Measurements from ENCODE around the gene ERGIC1.

The ERGIC1 gene

DNA sequence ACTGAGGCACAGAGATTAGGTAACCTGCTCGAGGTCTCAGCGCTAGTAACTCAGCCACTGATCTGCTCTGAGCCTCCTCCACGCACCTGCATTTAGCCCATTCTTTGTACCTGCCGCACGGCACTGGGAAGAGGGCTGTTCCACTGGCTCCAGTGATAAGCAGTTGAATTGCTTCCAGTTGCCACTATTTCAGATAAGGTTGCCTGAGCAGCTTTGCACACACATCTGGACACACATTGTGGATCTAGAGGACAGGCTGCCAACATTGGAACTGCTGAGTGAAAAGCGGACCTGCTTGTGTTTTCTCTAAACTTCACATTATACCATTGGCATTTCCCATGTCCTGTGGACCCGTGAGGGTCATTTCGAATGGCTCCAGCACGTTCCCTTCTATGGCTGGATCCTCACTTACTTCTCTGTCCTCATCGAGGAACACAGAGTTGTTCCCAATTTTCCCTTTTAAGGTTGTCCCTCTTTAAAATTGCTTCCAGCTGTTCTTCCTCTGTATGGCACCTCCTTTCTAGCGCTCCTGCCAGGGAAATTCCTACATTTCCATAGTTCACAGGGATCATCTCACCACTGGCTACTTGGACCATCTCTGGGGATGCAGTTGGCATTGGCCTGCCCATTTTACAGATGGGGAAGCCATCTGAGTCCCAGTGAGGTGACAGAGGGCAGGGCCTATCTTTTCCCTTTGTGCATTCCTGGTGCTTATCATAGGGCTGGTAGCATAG, 79.2 kb downstream of the ERGIC1 start:
- CTCF ChIA-PET = no interaction called here
- no peak for DNase-seq (ENCODE audit: extremely low spot score)
- POLR2A ChIA-PET = no interaction called here
- TF ChIP-seq FOXM1 (IDR thresholded peaks at IDR 0.05; ENCODE audit: borderline replicate concordance) (no peak), FOXA1 (IDR thresholded peaks at IDR 0.05) (no peak), SUZ12 (IDR thresholded peaks at IDR 0.05) (no peak), L3MBTL2 (conservative IDR thresholded peaks at IDR 0.05) (no peak), ELF4 (IDR thresholded peaks at IDR 0.05) (no peak), SP1 (IDR thresholded peaks at IDR 0.05) (no peak), TARDBP (IDR thresholded peaks at IDR 0.05) (no peak), ARNT (IDR thresholded peaks at IDR 0.05) (no peak), LEF1 (IDR thresholded peaks at IDR 0.05; ENCODE audit: borderline replicate concordance) (no peak)

DNA sequence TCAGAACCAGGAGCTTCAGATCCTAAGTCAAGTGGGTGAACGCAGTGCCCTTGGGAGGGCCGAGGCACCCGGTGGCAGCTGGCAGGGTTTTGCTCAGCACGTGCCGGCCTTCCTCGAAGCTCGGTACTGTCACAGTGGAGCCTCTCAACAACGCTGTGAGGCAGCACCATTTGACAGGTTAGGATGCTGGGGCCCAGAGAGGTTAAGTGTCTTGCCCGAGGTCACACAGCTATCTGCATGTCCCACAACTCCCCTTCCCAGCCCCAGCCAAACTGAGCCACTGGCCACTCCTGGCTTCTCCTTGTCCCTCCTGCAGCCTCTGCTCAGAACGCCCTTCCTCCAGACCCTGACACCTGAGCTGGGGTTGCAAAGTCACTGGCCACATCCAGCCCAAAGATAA, 81.5 kb downstream of the ERGIC1 start:
- POLR2A ChIA-PET = interaction anchor here (0.8 kb wide), 1 partner anchor 413 kb away, joined by 3 read pairs; the partner anchor contains the start of gene STC2
- TF ChIP-seq ARNT (IDR thresholded peaks at IDR 0.05) = no peak
- DNase-seq (ENCODE audit: extremely low spot score) = no peak
- CTCF ChIA-PET = interaction anchor here (1.2 kb wide), 1 partner anchor 17 kb away, joined by 3 read pairs; no protein-coding TSS in a partner anchor

- no peak for TF ChIP-seq FOXM1 (IDR thresholded peaks at IDR 0.05; ENCODE audit: borderline replicate concordance)
- no peak for TF ChIP-seq ELF4 (IDR thresholded peaks at IDR 0.05)
- TF ChIP-seq NFRKB (IDR thresholded peaks at IDR 0.05) = no peak
- TF ChIP-seq PKNOX1 (IDR thresholded peaks at IDR 0.05) = no peak
- TF ChIP-seq ZNF384 (IDR thresholded peaks at IDR 0.05) = no peak
- no peak for TF ChIP-seq ARNT (IDR thresholded peaks at IDR 0.05)
- TF ChIP-seq FOXA1 (IDR thresholded peaks at IDR 0.05) = no peak
- no peak for TF ChIP-seq TARDBP (IDR thresholded peaks at IDR 0.05)
- no peak for TF ChIP-seq LEF1 (IDR thresholded peaks at IDR 0.05; ENCODE audit: borderline replicate concordance)
- POLR2A ChIA-PET = no interaction called here
- CTCF ChIA-PET = no interaction called here
- no peak for DNase-seq (ENCODE audit: extremely low spot score)
Measured at GRCh38 chr5:172918421-172919371, 84.6 kb downstream of the ERGIC1 start.

DNA sequence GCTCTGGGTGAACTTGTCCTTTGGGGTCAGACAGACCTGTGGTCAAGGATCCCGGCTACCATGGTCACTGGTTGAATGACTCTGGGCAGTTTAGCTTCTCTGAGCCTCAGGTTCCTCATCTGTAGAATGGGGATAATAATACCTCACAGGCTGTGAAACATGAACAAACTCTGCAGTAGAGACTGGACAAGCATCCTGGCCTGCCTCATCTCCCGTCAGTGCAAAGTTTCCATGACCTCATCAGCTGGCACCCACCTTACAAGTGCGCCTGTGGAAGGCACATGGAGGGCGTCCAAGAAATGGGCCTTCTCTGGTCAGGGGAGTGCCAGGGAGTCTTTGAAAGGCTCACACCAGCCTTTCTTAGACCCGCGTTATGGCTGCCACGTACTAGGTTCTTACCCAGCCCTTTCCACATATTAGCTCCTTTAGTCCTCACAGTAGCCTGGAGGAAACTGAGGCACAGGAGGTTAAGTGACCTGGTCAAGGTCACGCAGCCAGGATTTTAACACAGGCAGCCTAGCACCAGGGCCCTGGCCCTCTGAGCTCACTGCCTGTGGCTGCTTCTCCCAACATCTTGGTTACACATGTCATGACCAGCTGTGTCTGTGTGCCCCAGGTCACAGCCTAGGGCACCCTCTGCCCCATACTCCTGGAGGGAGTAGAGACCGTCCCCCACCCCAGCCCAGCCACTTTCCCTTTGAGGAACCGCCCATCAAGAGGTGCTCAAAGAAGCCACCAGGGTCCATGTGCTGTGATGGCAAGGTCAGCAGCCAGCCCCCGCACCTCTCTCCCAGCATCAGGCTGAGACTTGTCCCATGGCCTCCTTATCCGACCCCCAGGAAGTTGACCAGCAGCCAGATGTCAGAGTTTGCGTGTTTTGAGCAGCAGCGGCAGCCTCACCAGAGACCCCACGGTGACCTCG, 85.7 kb downstream of the ERGIC1 start:
- no peak for DNase-seq (ENCODE audit: extremely low spot score)
- TF ChIP-seq CTBP1 (IDR thresholded peaks at IDR 0.05; ENCODE audit: borderline replicate concordance) (no peak), FOXK2 (IDR thresholded peaks at IDR 0.05) (no peak), ZNF384 (IDR thresholded peaks at IDR 0.05) (no peak), HDGF (IDR thresholded peaks at IDR 0.05; ENCODE audit: borderline replicate concordance) (no peak), SUZ12 (IDR thresholded peaks at IDR 0.05) (no peak), TARDBP (IDR thresholded peaks at IDR 0.05) (no peak), SP1 (IDR thresholded peaks at IDR 0.05) (no peak), BHLHE40 (IDR thresholded peaks at IDR 0.05; ENCODE audit: borderline replicate concordance) (no peak), L3MBTL2 (conservative IDR thresholded peaks at IDR 0.05) (no peak), ELF4 (IDR thresholded peaks at IDR 0.05) (no peak), FOXM1 (IDR thresholded peaks at IDR 0.05; ENCODE audit: borderline replicate concordance) (no peak), FOXA1 (IDR thresholded peaks at IDR 0.05) (no peak), LEF1 (IDR thresholded peaks at IDR 0.05; ENCODE audit: borderline replicate concordance) (no peak)
- ChIA-PET CTCF (interaction anchor here (0.6 to 1.2 kb wide), 2 partner anchors 148 to 207 kb away, joined by 3 to 5 read pairs; no protein-coding TSS in a partner anchor), POLR2A (no interaction called here)

GRCh38 chr5:172920447-172920849, 86.4 kb downstream of the ERGIC1 start:
- CTCF ChIA-PET = interaction anchor here (1.2 kb wide), 1 partner anchor 148 kb away, joined by 5 read pairs; no protein-coding TSS in a partner anchor

DNA sequence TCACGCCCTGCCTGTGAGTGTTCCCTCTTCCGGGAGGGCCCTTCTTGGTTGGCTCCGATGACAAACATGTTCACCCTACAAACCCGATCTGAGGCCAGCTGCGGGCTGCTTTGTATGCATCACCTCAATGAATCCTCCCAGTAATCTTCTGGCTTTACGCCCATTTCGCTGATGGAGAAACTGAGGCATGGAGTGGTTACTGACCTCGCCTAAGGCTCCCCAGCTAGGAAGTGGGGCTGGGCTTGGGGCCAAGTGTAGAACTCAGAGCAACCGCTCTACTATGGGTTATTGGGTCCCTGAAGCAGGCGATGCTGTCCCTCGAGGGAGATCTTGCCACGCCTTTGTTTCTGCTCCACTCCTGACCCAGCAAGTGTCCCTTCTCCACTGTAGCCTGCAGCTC, 86.9 kb downstream of the ERGIC1 start:
- no peak for DNase-seq (ENCODE audit: extremely low spot score)
- ChIA-PET POLR2A (no interaction called here), CTCF (no interaction called here)

More at GRCh38 chr5:172920447-172920849, 86.4 kb downstream of the ERGIC1 start:
- POLR2A ChIA-PET = no interaction called here
- TF ChIP-seq TARDBP (IDR thresholded peaks at IDR 0.05) = no peak
- DNase-seq (ENCODE audit: extremely low spot score) = no peak

More for the DNA sequence above, 86.9 kb downstream of the ERGIC1 start:
- TF ChIP-seq NFRKB (IDR thresholded peaks at IDR 0.05) = no peak
- no peak for TF ChIP-seq BHLHE40 (IDR thresholded peaks at IDR 0.05; ENCODE audit: borderline replicate concordance)
- TF ChIP-seq PKNOX1 (IDR thresholded peaks at IDR 0.05) = no peak
- TF ChIP-seq ELF4 (IDR thresholded peaks at IDR 0.05) = no peak
- no peak for TF ChIP-seq ZNF384 (IDR thresholded peaks at IDR 0.05)

Measured in HEK293T (cell line).